ENCODE measurements around the gene SPEG. TPM values are rescaled to one million over a fixed set of nuclear protein-coding genes. Genes with fewer than 3 reads are reported as not detected.

The SPEG gene
- polyA plus RNA-seq, 1 donor (not counting 4 experiments of a cell fraction or from before 2014, with no cell fraction given) = 18.8 TPM

GRCh38 chr2:219448776-219449341, 14.2 kb downstream of the SPEG start:
- Histone ChIP-seq H3K36me3 (ENCODE audit: control insufficient read depth in 2 of 2, extremely low read depth in 1 of 2, insufficient read depth in 2 of 2, low read length in 2 of 2) (peaks cover 4 to 7% of the 10 kb centered on the region in 2 experiments), H3K4me1 (ENCODE audit: control insufficient read depth, extremely low read depth, insufficient read depth, low read length) (peaks cover 21% of the 10 kb centered on the region), H3K27ac (ENCODE audit: control insufficient read depth, insufficient read depth, low read length) (no peak overlapping the region), H2AFZ (ENCODE audit: control insufficient read depth, low read length) (no peak overlapping the region), H4K20me1 (ENCODE audit: control insufficient read depth, extremely low read depth, insufficient read depth, low read length) (no peaks in the 10 kb centered on the region), H3K4me2 (ENCODE audit: control insufficient read depth, extremely low read depth, insufficient read depth, low read depth, low read length) (no peak overlapping the region), H3K27me3 (ENCODE audit: control insufficient read depth, extremely low read depth, insufficient read depth, low read length) (no peaks in the 10 kb centered on the region), H3K4me3 (ENCODE audit: control insufficient read depth in 2 of 3, extremely low read depth in 1 of 3, insufficient read depth in 2 of 3, low read depth in 1 of 3, low read length in 3 of 3) (no peak overlapping the region), H3K9ac (ENCODE audit: control insufficient read depth, extremely low read depth, insufficient read depth, low read length) (no peak overlapping the region), H3K79me2 (ENCODE audit: control insufficient read depth, insufficient read depth, low read length) (no peaks in the 10 kb centered on the region), H3K9me3 (ENCODE audit: control insufficient read depth, low read depth, low read length) (no peaks in the 10 kb centered on the region), H3K9me1 (ENCODE audit: control insufficient read depth, extremely low read depth, insufficient read depth, low read length) (no peaks in the 10 kb centered on the region)
- DNase-seq (ENCODE audit: low read depth, low spot score) (no peak), FAIRE-seq (no peak)
- dilution Hi-C loops (cut with MboI; ENCODE audit: extremely low pct_ligation_motif_present, low sequenced_read_pairs) = no loop called here
- TF ChIP-seq EZH2 (IDR thresholded peaks at IDR 0.05; ENCODE audit: low read length) (no peak), CTCF (optimal IDR thresholded peaks at IDR 0.05 in 1 of 3, IDR thresholded peaks at IDR 0.05 in 1 of 3, conservative IDR thresholded peaks at IDR 0.05 in 1 of 3; ENCODE audit: extremely low read depth in 1 of 3, insufficient read depth in 2 of 3, low read length in 3 of 3) (no peak)

GRCh38 chr2:219449609-219450008, 15.0 kb downstream of the SPEG start:
- H2AFZ ChIP-seq (ENCODE audit: control insufficient read depth, low read length) = no peak overlapping the region
- FAIRE-seq (no peak), DNase-seq (ENCODE audit: low read depth, low spot score) (no peak)
- no peaks in the 10 kb centered on the region for H3K79me2 ChIP-seq (ENCODE audit: control insufficient read depth, insufficient read depth, low read length)
- no peak overlapping the region for H3K4me3 ChIP-seq (ENCODE audit: control insufficient read depth in 2 of 3, extremely low read depth in 1 of 3, insufficient read depth in 2 of 3, low read depth in 1 of 3, low read length in 3 of 3)
- no peak for TF ChIP-seq CTCF (optimal IDR thresholded peaks at IDR 0.05 in 1 of 3, IDR thresholded peaks at IDR 0.05 in 1 of 3, conservative IDR thresholded peaks at IDR 0.05 in 1 of 3; ENCODE audit: extremely low read depth in 1 of 3, insufficient read depth in 2 of 3, low read length in 3 of 3)
- TF ChIP-seq EZH2 (IDR thresholded peaks at IDR 0.05; ENCODE audit: low read length) = no peak
- peaks cover 4 to 6% of the 10 kb centered on the region in 2 experiments for H3K36me3 ChIP-seq (ENCODE audit: control insufficient read depth in 2 of 2, extremely low read depth in 1 of 2, insufficient read depth in 2 of 2, low read length in 2 of 2)
- dilution Hi-C loops (cut with MboI; ENCODE audit: extremely low pct_ligation_motif_present, low sequenced_read_pairs) = no loop called here
- no peaks in the 10 kb centered on the region for H4K20me1 ChIP-seq (ENCODE audit: control insufficient read depth, extremely low read depth, insufficient read depth, low read length)
- H3K27ac ChIP-seq (ENCODE audit: control insufficient read depth, insufficient read depth, low read length) = no peak overlapping the region
- H3K9me3 ChIP-seq (ENCODE audit: control insufficient read depth, low read depth, low read length) = no peaks in the 10 kb centered on the region
- no peaks in the 10 kb centered on the region for H3K27me3 ChIP-seq (ENCODE audit: control insufficient read depth, extremely low read depth, insufficient read depth, low read length)
- H3K9ac ChIP-seq (ENCODE audit: control insufficient read depth, extremely low read depth, insufficient read depth, low read length) = no peak overlapping the region
- H3K4me1 ChIP-seq (ENCODE audit: control insufficient read depth, extremely low read depth, insufficient read depth, low read length) = peaks cover 28% of the 10 kb centered on the region
- H3K4me2 ChIP-seq (ENCODE audit: control insufficient read depth, extremely low read depth, insufficient read depth, low read depth, low read length) = no peak overlapping the region
- no peaks in the 10 kb centered on the region for H3K9me1 ChIP-seq (ENCODE audit: control insufficient read depth, extremely low read depth, insufficient read depth, low read length)
